HG02642 (cell line): ENCODE results near the gene KSR1.

Experiments used
- ATAC-seq: cut with Tn5 transposase; IDR thresholded peaks from one replicate; pipeline ENCODE4 v1.9.1; 2021; ENCODE audit warnings: mild to moderate bottlenecking; ENCODE audit not compliant: unreplicated experiment, poor library complexity

The KSR1 gene

DNA sequence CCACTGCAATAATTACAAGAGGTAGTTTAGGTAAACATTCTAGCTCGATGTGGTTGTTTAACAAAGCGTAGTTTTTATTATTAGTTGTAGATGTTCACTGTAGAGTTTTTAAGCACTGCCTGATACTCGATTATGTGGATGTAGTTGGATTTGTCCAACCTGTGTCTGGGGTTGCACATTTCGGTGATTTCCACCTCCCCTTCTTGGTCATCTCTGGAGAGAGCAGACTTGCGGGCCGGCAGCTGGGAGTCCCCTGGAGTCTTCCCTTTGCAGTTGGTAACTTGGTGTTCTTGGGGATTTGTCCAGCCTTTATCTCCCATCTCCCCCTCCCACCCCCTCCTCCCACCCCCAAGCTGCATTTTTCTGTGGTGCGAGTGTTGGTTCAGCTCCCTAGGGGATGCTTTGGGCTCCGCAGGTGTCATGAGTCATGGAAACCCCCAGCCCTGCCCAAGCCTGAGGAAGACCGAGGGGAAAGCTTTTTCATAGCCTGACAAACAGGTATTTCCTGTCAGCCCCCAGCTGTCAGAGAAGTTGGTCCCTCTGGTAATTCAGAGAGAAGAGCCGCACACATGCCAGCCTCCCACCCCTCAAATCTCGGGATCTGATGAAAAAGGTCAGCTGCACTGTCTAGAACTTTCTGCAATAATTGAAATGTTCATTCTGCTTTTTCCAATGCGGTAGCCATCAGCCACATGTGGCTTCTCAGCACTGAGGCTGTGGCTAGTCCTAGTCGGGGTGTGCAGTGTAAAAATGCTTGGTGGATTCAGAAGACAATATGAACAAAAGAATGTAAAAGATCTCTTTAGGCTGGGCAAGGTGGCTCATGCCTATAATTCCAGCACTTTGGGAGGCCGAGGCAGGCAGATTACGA is 50.3 kb downstream of the KSR1 start:
- peak; percentile 73 for ATAC-seq

DNA sequence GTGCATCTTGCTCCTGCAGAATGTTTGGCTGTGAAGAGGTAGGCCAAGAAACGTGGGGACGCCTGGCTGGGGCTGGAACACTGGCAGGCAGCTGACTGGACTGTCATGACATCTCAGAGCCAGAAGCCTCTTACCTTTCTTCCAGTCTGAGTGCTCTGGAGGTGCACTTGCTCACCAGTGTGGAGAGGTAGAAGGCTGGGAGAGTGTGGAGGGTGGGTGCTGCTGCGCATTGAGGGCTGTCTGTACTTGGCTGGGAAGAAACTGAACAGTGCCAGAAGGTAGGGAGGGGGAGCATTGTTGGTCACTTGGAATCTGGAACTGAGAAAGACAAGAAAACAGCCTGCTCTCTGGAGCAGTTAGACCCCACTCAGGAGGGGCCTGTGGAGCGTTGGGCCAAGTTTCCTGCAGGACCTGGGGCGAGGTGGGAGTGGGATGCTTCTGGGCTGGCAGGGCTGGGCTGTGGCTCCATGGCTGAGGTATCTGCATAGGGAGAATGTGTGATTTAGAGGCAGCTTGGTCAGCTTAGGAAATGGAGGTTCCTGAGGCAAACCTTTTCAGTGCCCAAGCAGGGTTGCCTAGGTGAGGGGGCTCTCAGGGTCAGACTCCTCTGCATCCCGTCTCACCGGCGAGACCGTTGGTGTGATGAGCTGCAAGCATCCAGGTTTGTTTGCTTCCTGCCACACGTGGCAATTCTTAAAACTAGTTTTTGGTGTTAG is 55.1 kb downstream of the KSR1 start:
- no peak for ATAC-seq

- ATAC-seq = no peak
Observed at GRCh38 chr17:27512031-27512430, 55.8 kb downstream of the KSR1 start.

DNA sequence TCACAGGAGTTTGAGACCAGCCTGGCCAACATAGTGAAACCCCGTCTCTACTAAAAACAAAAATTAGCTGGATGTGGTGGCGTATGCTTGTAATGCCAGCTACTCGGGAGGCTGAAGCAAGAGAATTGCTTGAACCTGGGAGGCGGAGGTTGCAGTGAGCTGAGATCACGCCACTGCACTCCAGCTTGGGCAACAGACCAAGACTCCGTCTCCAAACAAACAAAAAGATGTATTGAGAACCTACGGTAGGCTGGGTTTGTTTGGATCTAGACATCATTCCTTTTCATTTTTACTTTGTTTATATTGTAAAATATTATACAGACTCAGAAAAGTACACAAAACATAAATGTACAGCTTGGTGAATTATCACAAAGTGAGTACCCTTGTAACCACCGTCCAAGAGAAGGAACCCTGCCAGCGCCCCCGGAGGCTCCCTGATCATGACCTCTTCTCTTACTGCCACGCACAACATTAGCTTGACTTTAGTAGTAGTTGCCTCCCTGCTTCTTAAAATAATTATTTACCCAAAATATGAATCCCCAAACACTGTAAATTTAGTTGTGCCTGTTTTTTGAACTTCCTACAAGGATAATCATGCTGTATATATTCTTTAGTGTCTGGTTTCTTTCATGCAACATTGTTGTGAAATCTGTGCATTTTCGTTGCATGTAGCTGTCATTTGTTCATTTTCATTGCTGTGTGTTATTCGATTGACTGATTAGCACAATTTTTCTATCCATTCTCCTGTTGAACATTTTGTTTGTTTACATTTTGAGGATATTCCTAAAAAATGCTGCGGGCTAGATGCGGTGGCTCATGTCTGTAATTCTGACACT is 56.5 kb downstream of the KSR1 start:
- ATAC-seq = no peak

GRCh38 chr17:27513849-27514248 is 57.6 kb downstream of the KSR1 start:
- no peak for ATAC-seq

DNA sequence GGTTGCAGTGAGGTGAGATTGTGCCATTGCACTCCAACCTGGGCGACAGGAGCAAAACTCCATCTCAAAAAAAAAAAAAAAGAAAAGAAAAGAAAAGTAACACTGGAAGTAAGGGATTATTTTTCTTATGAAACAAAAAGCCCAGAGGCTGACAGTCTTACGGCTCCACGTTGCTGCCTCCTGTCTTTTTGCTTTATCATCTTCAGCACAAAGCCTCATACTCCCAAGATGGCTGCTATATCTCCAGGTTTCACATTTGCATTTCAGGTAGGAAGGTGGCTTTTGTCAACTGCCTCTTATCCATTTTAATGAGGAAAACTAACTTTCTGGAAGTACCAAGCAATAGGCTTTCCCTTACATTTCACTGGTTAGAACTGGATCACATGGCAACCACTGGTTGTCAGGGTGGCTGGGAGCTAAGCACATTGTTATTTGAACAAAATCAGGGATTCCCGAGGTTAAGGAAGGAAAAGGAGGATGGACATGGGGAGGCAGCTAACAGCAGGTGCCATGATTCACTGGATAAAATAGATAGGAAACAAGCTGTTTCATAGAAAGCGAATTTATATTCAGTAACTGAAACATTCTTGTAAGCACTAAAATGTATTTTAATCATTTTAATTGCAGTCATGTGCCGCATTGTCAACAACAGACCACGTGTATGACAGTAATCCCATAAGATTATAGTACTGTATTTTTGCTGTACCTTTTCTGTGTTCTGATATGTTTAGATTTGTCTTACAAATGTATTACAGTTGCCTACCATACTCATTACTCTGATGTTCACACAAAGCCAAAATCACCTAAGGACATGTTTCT is 58.6 kb downstream of the KSR1 start:
- no peak for ATAC-seq

DNA sequence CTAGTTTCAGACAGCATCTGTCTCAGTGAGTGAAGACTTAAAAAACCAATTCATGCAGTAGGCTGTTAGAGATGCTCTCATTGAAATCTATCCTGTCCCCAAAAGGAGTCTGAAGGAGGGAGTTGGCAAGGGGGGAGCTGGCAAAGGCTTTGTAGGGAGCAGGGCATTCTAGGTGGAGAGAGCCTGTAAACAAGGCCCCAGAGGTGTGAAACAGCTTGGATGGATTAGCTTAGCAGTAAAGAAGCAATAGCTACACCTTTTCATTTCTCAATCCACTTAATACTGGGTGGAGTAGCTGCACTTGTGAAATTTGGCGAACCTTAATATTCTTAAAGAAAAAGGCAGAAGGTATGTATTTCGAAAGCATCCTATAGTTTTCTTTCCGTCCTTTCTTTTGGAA is 61.8 kb downstream of the KSR1 start:
- no peak for ATAC-seq

DNA sequence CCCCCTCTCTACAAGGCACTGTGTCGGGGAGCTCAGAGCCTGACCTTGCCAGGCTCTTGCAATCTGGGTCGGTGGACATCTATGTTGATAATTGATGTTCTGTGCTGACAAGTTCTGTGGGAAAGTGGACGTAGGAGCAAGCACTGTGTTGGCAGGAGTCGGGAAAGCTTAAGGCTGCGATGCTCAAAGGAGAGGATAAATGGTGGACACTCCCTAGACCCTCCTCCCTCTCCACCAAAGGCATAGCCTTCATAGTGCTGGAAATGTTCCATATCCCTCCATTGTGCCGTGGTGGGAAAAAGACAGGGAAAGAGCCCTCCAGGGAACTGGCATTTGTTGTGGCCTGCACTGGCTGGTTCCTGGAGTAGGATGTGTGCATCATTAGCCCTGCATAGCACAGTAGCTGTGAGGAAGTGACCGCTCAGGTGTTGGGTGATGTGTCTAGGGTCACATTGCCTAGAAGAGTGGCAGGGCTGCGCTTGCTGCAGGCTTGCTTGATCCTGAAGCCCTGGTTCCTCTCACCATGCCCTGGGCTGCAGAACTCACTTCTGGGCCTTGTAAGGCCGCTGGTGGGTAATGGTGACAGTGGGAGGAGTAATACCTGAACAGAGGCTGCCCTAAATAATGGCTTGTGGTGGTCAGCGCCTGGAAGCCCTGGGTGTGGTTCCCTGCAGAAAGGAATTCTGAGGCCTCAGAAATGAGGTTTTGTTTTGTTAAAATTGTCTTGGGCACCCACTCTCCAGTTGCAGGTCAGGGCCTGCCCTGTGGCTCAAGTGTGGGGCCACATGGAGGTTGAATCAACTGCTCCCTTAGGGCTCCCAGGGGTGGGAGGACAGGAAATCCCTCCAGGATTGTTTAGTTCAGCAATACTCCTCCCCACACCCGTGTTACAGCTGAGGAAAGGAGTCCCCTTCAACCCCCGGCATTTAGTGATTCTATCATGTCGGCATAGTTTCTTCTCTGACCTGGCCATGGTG is 62.6 kb downstream of the KSR1 start:
- ATAC-seq = peak; percentile 5

- peak; percentile 84 for ATAC-seq
Observed at GRCh38 chr17:27519550-27519949, 63.3 kb downstream of the KSR1 start.

DNA sequence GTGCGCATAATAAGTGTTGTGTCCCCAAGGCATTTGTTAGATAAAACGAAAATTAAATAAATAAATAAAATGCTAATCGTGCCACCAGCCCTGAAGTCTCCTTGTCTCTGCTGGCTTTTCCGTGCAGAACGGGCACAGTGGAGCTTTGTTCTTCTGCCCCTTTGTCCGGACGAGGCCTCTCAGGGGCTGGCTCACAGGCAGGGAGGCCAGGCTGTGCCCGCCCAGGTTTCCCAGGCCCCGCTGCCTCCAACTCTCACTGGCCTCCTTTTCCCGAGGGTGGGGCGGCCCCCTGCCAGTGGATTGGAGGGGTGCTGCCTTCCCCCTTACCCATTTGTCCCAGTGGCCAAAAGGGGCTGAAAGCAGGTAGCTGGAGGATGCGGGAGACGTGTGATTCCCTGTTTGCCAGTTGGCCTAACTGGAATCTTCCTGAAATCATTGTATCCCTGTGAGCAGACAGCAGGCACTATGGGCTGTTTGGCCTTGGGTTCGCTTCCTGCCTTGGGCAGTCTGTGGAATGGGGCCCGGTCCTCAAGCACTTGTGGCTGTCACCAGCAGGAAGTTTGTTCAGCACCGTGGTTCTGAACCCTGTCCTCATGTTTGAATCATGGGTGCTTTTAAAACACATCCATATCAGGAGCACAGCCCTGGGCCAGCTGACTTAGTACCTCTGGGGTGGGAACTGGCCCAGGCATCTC is 64.4 kb downstream of the KSR1 start:
- no peak for ATAC-seq

- no peak for ATAC-seq
Observed at GRCh38 chr17:27521281-27522027, 65.2 kb downstream of the KSR1 start.

GRCh38 chr17:27522028-27522635 is 65.9 kb downstream of the KSR1 start:
- ATAC-seq = no peak

- no peak for ATAC-seq
Observed at GRCh38 chr17:27523712-27524111, 67.5 kb downstream of the KSR1 start.

GRCh38 chr17:27524594-27524993 is 68.3 kb downstream of the KSR1 start:
- ATAC-seq = no peak

- no peak for ATAC-seq
Observed at GRCh38 chr17:27525316-27525715, 69.1 kb downstream of the KSR1 start.

GRCh38 chr17:27525836-27526603 is 69.8 kb downstream of the KSR1 start:
- no peak for ATAC-seq
